DMS79 (cell line): ENCODE data around the gene DHX58.

Experiments used
- DNase-seq: peaks from one replicate; lab custom pipeline; 2025; lab: John Stamatoyannopoulos, UW

DHX58 gene

GRCh38 chr17:42087042-42087701, 25.3 kb downstream of the DHX58 start:
- DNase-seq: no peak

- DNase-seq: no peak
These were observed 30.9 kb downstream of the DHX58 start for GRCh38 chr17:42081516-42082129.

GRCh38 chr17:42079541-42079940, 33.0 kb downstream of the DHX58 start:
- DNase-seq: no peak

- no peak for DNase-seq
These were observed 34.0 kb downstream of the DHX58 start for GRCh38 chr17:42078396-42079043.

GRCh38 chr17:42077755-42078154, 34.8 kb downstream of the DHX58 start:
- no peak for DNase-seq

- no peak for DNase-seq
These were observed 35.5 kb downstream of the DHX58 start for GRCh38 chr17:42076797-42077559.

GRCh38 chr17:42075789-42076188, 36.7 kb downstream of the DHX58 start:
- DNase-seq: no peak

- DNase-seq: no peak
These were observed 40.0 kb downstream of the DHX58 start for GRCh38 chr17:42072323-42073187.

- no peak for DNase-seq
These were observed 40.7 kb downstream of the DHX58 start for GRCh38 chr17:42071810-42072209.

- DNase-seq: no peak
These were observed 43.5 kb downstream of the DHX58 start for GRCh38 chr17:42068979-42069378.

- DNase-seq: no peak
These were observed 45.0 kb downstream of the DHX58 start for GRCh38 chr17:42067371-42068091.

GRCh38 chr17:42065201-42065600, 47.3 kb downstream of the DHX58 start:
- no peak for DNase-seq

GRCh38 chr17:42062681-42063080, 49.8 kb downstream of the DHX58 start:
- no peak for DNase-seq

GRCh38 chr17:42061646-42062487, 50.6 kb downstream of the DHX58 start:
- DNase-seq: no peak

- no peak for DNase-seq
These were observed 52.3 kb downstream of the DHX58 start for GRCh38 chr17:42060231-42060630.

GRCh38 chr17:42059815-42060214, 52.7 kb downstream of the DHX58 start:
- DNase-seq: no peak

- no peak for DNase-seq
These were observed 54.5 kb downstream of the DHX58 start for GRCh38 chr17:42058063-42058462.

- DNase-seq: no peak
These were observed 55.9 kb downstream of the DHX58 start for GRCh38 chr17:42056635-42057034.

- DNase-seq: no peak
These were observed 57.0 kb downstream of the DHX58 start for GRCh38 chr17:42055496-42055895.

GRCh38 chr17:42055027-42055426, 57.5 kb downstream of the DHX58 start:
- no peak for DNase-seq
